GM18868 (cell line): Measurements from ENCODE around the gene IL36RN.

Experiments used
- ATAC-seq: cut with Tn5 transposase; IDR thresholded peaks from one replicate; pipeline ENCODE4 v1.9.1; 2021; ENCODE audit warnings: mild to moderate bottlenecking, moderate library complexity; ENCODE audit not compliant: unreplicated experiment

IL36RN gene

GRCh38 chr2:113046465-113046864, 12.5 kb upstream of the IL36RN start:
- ATAC-seq: no peak

- no peak for ATAC-seq
Measured at GRCh38 chr2:113050921-113051895, 7.8 kb upstream of the IL36RN start.

GRCh38 chr2:113052396-113052917, 6.5 kb upstream of the IL36RN start, which contains the start of gene IL36B:
Gene IL36B (minus strand): TSS chr2:113052867.
- ATAC-seq: no peak

GRCh38 chr2:113053666-113054065, 5.3 kb upstream of the IL36RN start:
- no peak for ATAC-seq

- ATAC-seq: no peak
Measured at GRCh38 chr2:113054066-113054465, 4.9 kb upstream of the IL36RN start.

GRCh38 chr2:113056521-113056920, 2.5 kb upstream of the IL36RN start:
- ATAC-seq: no peak

GRCh38 chr2:113057117-113057516, 1.9 kb upstream of the IL36RN start:
- no peak for ATAC-seq

- ATAC-seq: no peak
Measured at GRCh38 chr2:113058411-113058994, 495 bp upstream of the IL36RN start.

- ATAC-seq: no peak
Measured at GRCh38 chr2:113060396-113060795, 1.4 kb downstream of the IL36RN start.

GRCh38 chr2:113060796-113061195, 1.8 kb downstream of the IL36RN start:
- ATAC-seq: no peak

GRCh38 chr2:113061241-113061640, 2.2 kb downstream of the IL36RN start:
- no peak for ATAC-seq

- ATAC-seq: no peak
Measured at GRCh38 chr2:113061896-113062770, 3.1 kb downstream of the IL36RN start.

GRCh38 chr2:113064281-113064680, 5.3 kb downstream of the IL36RN start:
- no peak for ATAC-seq

- no peak for ATAC-seq
Measured at GRCh38 chr2:113064898-113065297, 5.9 kb downstream of the IL36RN start.

GRCh38 chr2:113067681-113068080, 8.7 kb downstream of the IL36RN start, which contains the start of gene IL1F10:
Gene IL1F10 (plus strand): TSS chr2:113067970. CDS start chr2:113072739, 4,769 bp downstream.
- ATAC-seq: no peak

- ATAC-seq: no peak
Measured at GRCh38 chr2:113068249-113068648, 9.3 kb downstream of the IL36RN start.

GRCh38 chr2:113068706-113069485, 9.9 kb downstream of the IL36RN start:
- ATAC-seq: no peak

- ATAC-seq: no peak
Measured at GRCh38 chr2:113069676-113070605, 10.9 kb downstream of the IL36RN start.

GRCh38 chr2:113070606-113070975, 11.6 kb downstream of the IL36RN start:
- no peak for ATAC-seq
